CD4-positive, CD25-positive, alpha-beta regulatory T cell (primary cell): ENCODE results near the gene LIM2. TPM values are rescaled to one million over a fixed set of nuclear protein-coding genes. Genes with fewer than 3 reads are reported as not detected.

Experiments
- ATAC-seq, 2 donors: fragments of 150-1000 bp; cut with Tn5 transposase; one replicate each; pipeline ENCODE4 v1.10.0; 2021; ENCODE audit warnings: low read depth in 2 of 2, moderate number of reproducible peaks in 2 of 2, moderate library complexity in 1 of 2
- DNase-seq, 3 donors: peaks; one replicate each; pipeline versions ENCODE4 v3.0.0 to v3.0.0-alpha.2; 2012 to 2022; ENCODE audit warnings: mixed read lengths in 1 of 3
- H3K27ac ChIP-seq: one replicate; pipeline ENCODE4 v1.7.0; 2013; ENCODE audit warnings: mild to moderate bottlenecking, low read length; ENCODE audit not compliant: insufficient read depth, poor library complexity, severe bottlenecking
- H3K27me3 ChIP-seq: one replicate; pipeline ENCODE4 v1.7.0; 2013; ENCODE audit warnings: low read length; ENCODE audit not compliant: control insufficient read depth, insufficient read depth
- H3K36me3 ChIP-seq: one replicate; pipeline ENCODE4 v1.7.0; 2013; ENCODE audit warnings: mild to moderate bottlenecking, low read length, moderate library complexity; ENCODE audit not compliant: control insufficient read depth, insufficient read depth
- H3K4me1 ChIP-seq: 2 replicates; pipeline ENCODE4 v1.7.0; 2013; ENCODE audit warnings: mild to moderate bottlenecking, low read length; ENCODE audit not compliant: insufficient read depth, control insufficient read depth, poor library complexity, severe bottlenecking
- H3K4me3 ChIP-seq: one replicate; pipeline ENCODE4 v1.7.0; 2013; ENCODE audit warnings: low read depth, mild to moderate bottlenecking, low read length, moderate library complexity
- H3K9me3 ChIP-seq, 2 experiments: 1 replicate in 1 of 2; 2 replicates in 1 of 2; pipeline ENCODE4 v1.7.0; 2013; ENCODE audit warnings: low read length in 2 of 2, mild to moderate bottlenecking in 1 of 2, moderate library complexity in 1 of 2; ENCODE audit not compliant: control insufficient read depth in 2 of 2
- H3K27ac Mint-ChIP-seq, 3 donors: one replicate each; pipeline ENCODE4 v1.8.0; 2020 to 2022; ENCODE audit warnings: mild to moderate bottlenecking in 3 of 3, mixed read lengths in 3 of 3, moderate library complexity in 2 of 3
- H3K27me3 Mint-ChIP-seq: one replicate; pipeline ENCODE4 v1.8.0; 2022; ENCODE audit warnings: mild to moderate bottlenecking, mixed read lengths
- H3K36me3 Mint-ChIP-seq: one replicate; pipeline ENCODE4 v1.8.0; 2020; ENCODE audit warnings: mixed read lengths
- H3K4me1 Mint-ChIP-seq, 4 donors: one replicate each; pipeline ENCODE4 v1.8.0; 2020 to 2022; ENCODE audit warnings: mixed read lengths in 4 of 4, mild to moderate bottlenecking in 1 of 4
- H3K4me3 Mint-ChIP-seq, 4 donors: one replicate each; pipeline ENCODE4 v1.8.0; 2020 to 2022; ENCODE audit warnings: mild to moderate bottlenecking in 4 of 4, mixed read lengths in 4 of 4, moderate library complexity in 3 of 4
- H3K9me3 Mint-ChIP-seq, 7 donors: one replicate each; pipeline ENCODE4 v1.8.0; 2020 to 2022; ENCODE audit warnings: mixed read lengths in 7 of 7, mild to moderate bottlenecking in 3 of 7, moderate library complexity in 2 of 7
- polyA plus RNA-seq, 4 donors: library from polyadenylated mRNA; unstranded; fragments of 300-500 nt; fragmentation: Illumina TruSeq; gene quantifications; one replicate each; pipeline ENCODE4 v1.2.3, GENCODE V29; 2021
- total RNA-seq: library from RNA; stranded (reverse); gene quantifications from one replicate; pipeline ENCODE4 v1.2.3, GENCODE V29; 2022

LIM2 gene
- total and polyA plus RNA-seq, 5 donors from 2014 or later, result not detected

DNA sequence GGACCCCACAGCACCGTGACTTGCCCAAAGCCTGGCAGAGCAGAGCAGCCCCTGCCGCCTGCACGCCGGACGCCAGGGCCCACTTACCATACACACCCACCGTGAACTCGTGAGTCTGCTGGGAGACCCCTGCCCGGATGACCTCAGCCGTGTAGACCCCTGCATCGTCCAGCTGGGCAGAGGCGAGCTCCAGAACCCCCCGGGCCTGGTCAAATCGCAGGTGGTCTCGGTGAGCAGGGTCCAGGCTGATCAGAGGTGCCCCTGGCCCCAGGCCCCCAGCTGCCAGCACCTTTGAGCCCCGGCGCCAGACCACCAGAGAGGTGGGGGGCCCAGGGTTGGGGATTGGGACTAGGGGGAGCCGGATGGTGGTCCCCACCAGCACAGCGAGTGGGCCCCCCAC lies 46.7 kb downstream of the LIM2 start:
- ATAC-seq (no peak), DNase-seq (no peak)
- Mint-ChIP-seq H3K9me3 (no peaks in the 10 kb centered on the region), H3K4me1 (peaks cover 0 to 18% (median 11%) of the 10 kb centered on the region in 4 donors), H3K27me3 (peaks cover 5% of the 10 kb centered on the region), H3K27ac (peak overlapping the region in 1 of 3 donors; percentile 65), H3K36me3 (peaks cover 4% of the 10 kb centered on the region), H3K4me3 (peak overlapping the region in 3 of 4 donors; percentile 47 to 64 (median 63))
- H3K27ac ChIP-seq, result no peak overlapping the region
- H3K36me3 ChIP-seq, result peaks cover 7% of the 10 kb centered on the region
- H3K9me3 ChIP-seq, result no peaks in the 10 kb centered on the region
- H3K27me3 ChIP-seq, result no peaks in the 10 kb centered on the region
- H3K4me3 ChIP-seq, result no peak overlapping the region
- H3K4me1 ChIP-seq, result peaks cover 17% of the 10 kb centered on the region

- Mint-ChIP-seq H3K9me3 (no peaks in the 10 kb centered on the region), H3K36me3 (peaks cover 4% of the 10 kb centered on the region), H3K4me1 (peaks cover 0 to 18% (median 11%) of the 10 kb centered on the region in 4 donors), H3K4me3 (peak overlapping the region; percentile 84 to 94 (median 88)), H3K27me3 (peaks cover 10% of the 10 kb centered on the region), H3K27ac (peak overlapping the region; percentile 14 to 79 (median 73))
- H3K4me3 ChIP-seq, result peak overlapping the region; percentile 73
- no peaks in the 10 kb centered on the region for H3K27me3 ChIP-seq
- ATAC-seq (peak; percentile 58 to 60), DNase-seq (peak; percentile 60 to 89 (median 82))
- H3K4me1 ChIP-seq, result peaks cover 17% of the 10 kb centered on the region
- peaks cover under 1% of the 10 kb centered on the region for H3K36me3 ChIP-seq
- peak overlapping the region; percentile 5 for H3K27ac ChIP-seq
- H3K9me3 ChIP-seq, result no peaks in the 10 kb centered on the region
Observed at GRCh38 chr19:51339687-51340656, 47.8 kb downstream of the LIM2 start.

DNA sequence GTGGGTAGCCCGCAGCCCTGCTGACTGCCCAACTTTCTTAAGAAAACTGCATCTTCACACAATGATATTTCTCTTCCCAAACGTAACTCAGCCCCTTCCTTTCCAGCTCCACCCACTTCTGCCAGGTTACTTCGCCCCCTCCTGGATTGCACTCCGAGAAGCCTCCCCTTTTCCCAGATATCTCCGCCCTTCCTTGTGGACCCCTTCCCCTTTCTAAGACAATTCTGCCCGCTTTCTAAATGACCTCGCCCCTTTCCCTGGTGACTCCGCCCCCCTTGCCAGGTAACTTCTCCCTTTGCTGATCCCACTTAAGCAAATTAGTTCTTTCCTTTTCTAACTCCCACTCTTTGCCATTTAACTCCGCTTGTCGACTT lies 48.5 kb downstream of the LIM2 start:
- ATAC-seq (no peak), DNase-seq (no peak)
- H3K4me1 Mint-ChIP-seq, result peaks cover 0 to 18% (median 11%) of the 10 kb centered on the region in 4 donors
- H3K27me3 Mint-ChIP-seq, result peaks cover 14% of the 10 kb centered on the region
- no peak overlapping the region for H3K27ac ChIP-seq
- H3K4me3 Mint-ChIP-seq, result peak overlapping the region; percentile 84 to 94 (median 88)
- H3K27ac Mint-ChIP-seq, result peak overlapping the region in 2 of 3 donors; percentile 73 to 79
- no peaks in the 10 kb centered on the region for H3K36me3 ChIP-seq
- no peaks in the 10 kb centered on the region for H3K9me3 ChIP-seq
- peaks cover 17% of the 10 kb centered on the region for H3K4me1 ChIP-seq
- no peaks in the 10 kb centered on the region for H3K36me3 Mint-ChIP-seq
- H3K27me3 ChIP-seq, result no peaks in the 10 kb centered on the region
- H3K4me3 ChIP-seq, result peak overlapping the region; percentile 73
- no peaks in the 10 kb centered on the region for H3K9me3 Mint-ChIP-seq

DNA sequence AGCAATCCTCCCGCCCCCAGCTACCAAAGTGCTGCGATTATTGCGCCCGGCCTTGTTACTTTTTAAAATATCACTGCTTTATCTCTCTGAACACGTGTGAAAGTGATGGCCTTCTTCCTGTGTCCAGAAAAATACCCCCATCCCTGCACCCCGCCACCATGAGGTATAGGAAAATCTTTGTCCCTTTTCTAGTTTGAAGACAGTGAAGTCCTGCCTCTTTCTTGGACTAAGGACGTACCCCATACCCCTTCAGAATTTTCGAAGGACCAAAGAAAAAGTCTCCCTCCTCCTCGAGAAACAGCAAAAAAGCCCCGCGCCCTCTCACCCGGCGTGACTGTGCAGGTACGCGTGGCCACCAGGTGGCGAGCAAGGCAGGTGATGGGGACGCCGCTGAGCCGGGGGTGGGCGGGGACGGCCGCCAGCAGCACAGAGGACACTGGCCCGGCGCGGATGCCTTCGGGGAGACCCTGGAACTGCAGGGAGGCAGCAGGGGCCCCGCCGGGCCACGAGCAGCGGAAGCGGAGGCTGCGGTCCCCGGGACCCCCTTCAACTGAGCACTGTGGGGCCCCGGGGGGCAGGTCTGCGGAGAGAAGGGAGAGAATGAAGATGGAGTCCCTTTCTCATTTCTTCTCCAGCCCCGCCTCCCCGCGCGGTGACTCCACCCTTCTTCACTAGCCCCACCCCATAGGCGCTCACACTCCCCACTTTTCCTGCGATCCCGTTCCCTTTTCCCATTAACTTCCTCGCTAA lies 49.0 kb downstream of the LIM2 start:
- H3K36me3 Mint-ChIP-seq, result no peaks in the 10 kb centered on the region
- peak overlapping the region; percentile 84 to 94 (median 88) for H3K4me3 Mint-ChIP-seq
- Histone ChIP-seq H3K9me3 (no peaks in the 10 kb centered on the region), H3K36me3 (no peaks in the 10 kb centered on the region), H3K4me3 (peak overlapping the region; percentile 73), H3K4me1 (peaks cover 17% of the 10 kb centered on the region), H3K27ac (no peak overlapping the region), H3K27me3 (no peaks in the 10 kb centered on the region)
- H3K9me3 Mint-ChIP-seq, result no peaks in the 10 kb centered on the region
- H3K27ac Mint-ChIP-seq, result peak overlapping the region in 2 of 3 donors; percentile 51 to 73
- peak; percentile 74 to 87 (median 83) for DNase-seq
- peaks cover 0 to 18% (median 11%) of the 10 kb centered on the region in 4 donors for H3K4me1 Mint-ChIP-seq
- H3K27me3 Mint-ChIP-seq, result peaks cover 15% of the 10 kb centered on the region
- peak; percentile 84 for ATAC-seq

- Mint-ChIP-seq H3K4me1 (peaks cover 0 to 18% (median 11%) of the 10 kb centered on the region in 4 donors), H3K27ac (no peak overlapping the region), H3K4me3 (peak overlapping the region; percentile 84 to 94 (median 88)), H3K36me3 (no peaks in the 10 kb centered on the region), H3K27me3 (peaks cover 15% of the 10 kb centered on the region), H3K9me3 (no peaks in the 10 kb centered on the region)
- H3K36me3 ChIP-seq, result no peaks in the 10 kb centered on the region
- H3K4me1 ChIP-seq, result peaks cover 17% of the 10 kb centered on the region
- no peak overlapping the region for H3K27ac ChIP-seq
- DNase-seq (no peak), ATAC-seq (no peak)
- H3K4me3 ChIP-seq, result no peak overlapping the region
- no peaks in the 10 kb centered on the region for H3K27me3 ChIP-seq
- H3K9me3 ChIP-seq, result no peaks in the 10 kb centered on the region
Observed at GRCh38 chr19:51337861-51338562, 49.8 kb downstream of the LIM2 start.

DNA sequence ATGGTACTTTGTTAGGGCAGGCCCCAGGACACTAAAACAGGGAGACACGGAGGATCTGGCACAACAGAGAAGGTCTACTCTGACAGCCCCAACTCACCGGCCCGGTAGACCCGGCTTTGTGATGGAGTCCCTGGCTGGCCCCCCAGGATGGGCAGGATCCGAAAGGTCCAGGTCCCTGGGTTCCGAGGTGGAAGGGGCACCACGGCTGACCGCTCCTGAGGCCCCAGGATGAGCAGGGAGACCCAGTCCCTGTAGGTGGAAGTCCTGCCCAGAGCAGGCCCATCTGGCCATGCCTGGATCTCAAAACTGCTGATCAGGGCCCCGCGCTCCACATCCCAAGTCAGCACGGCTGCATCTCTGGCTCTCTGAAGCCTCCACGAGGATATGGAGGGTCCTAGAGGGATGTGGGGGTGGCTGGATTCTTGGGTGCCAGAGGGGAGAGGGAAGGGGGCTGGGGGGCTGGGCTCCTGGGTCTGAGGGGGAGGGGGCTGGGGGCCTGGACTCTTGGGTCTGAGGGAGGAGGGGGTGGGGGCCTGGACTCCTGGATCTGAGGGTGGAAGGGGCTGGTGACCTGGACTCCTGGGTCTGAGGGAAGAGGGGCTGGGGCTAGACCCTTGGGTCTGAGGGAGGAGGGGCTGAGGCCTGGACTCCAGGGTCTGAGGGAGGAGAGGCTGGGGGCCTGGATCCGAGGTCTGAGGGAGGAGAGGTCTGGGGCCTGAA lies 50.5 kb downstream of the LIM2 start:
- Histone ChIP-seq H3K36me3 (no peaks in the 10 kb centered on the region), H3K27ac (no peak overlapping the region), H3K9me3 (no peaks in the 10 kb centered on the region), H3K27me3 (no peaks in the 10 kb centered on the region), H3K4me1 (peaks cover 17% of the 10 kb centered on the region), H3K4me3 (no peak overlapping the region)
- Mint-ChIP-seq H3K4me1 (peaks cover 0 to 18% (median 11%) of the 10 kb centered on the region in 4 donors), H3K27ac (no peak overlapping the region), H3K27me3 (peaks cover 15% of the 10 kb centered on the region), H3K36me3 (no peaks in the 10 kb centered on the region), H3K9me3 (no peaks in the 10 kb centered on the region), H3K4me3 (no peak overlapping the region)
- DNase-seq, result no peak
- no peak for ATAC-seq
